ENCODE data around the gene SMOC2.

GRCh38 chr6:168452685-168453377 is 11.8 kb downstream of the SMOC2 start:
- no peak for TF ChIP-seq POLR2A (IDR thresholded peaks at IDR 0.05)
- TF ChIP-seq CTCF (IDR thresholded peaks at IDR 0.05): no peak
- no peak for TF ChIP-seq EP300 (IDR thresholded peaks at IDR 0.05)

Measured in tibial nerve (tissue), 4 donors.